ENCODE results near the gene CAPN7.

DNA sequence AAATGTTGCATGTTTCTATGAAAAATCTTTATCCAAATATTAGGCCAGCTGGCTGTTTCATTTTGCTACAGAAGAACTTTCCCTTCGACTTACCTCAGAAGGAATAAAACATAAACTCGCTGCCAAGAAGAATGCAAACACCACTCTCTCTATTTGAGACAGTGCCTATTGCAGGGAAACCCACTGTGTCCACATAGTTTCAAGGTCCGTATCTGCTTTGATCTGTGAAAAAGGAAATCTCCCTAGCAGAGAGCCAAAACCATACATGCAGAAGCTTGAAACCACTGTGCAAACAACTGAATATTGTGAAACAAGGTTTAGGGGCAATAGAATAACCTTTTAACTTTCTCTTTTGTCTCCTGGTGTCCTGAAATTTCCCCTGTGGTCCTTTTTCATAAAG lies 35.0 kb upstream of the CAPN7 start:
- TF ChIP-seq, protein P1, sequence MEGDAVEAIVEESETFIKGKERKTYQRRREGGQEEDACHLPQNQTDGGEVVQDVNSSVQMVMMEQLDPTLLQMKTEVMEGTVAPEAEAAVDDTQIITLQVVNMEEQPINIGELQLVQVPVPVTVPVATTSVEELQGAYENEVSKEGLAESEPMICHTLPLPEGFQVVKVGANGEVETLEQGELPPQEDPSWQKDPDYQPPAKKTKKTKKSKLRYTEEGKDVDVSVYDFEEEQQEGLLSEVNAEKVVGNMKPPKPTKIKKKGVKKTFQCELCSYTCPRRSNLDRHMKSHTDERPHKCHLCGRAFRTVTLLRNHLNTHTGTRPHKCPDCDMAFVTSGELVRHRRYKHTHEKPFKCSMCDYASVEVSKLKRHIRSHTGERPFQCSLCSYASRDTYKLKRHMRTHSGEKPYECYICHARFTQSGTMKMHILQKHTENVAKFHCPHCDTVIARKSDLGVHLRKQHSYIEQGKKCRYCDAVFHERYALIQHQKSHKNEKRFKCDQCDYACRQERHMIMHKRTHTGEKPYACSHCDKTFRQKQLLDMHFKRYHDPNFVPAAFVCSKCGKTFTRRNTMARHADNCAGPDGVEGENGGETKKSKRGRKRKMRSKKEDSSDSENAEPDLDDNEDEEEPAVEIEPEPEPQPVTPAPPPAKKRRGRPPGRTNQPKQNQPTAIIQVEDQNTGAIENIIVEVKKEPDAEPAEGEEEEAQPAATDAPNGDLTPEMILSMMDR (IDR thresholded peaks at IDR 0.05 in 2 of 3, conservative IDR thresholded peaks at IDR 0.05 in 1 of 3; ENCODE audit: borderline replicate concordance in 1 of 3, insufficient read depth in 1 of 3, low read depth in 2 of 3, low read length in 2 of 3): no peak
- TF ChIP-seq TCF7L2 (IDR thresholded peaks at IDR 0.05; ENCODE audit: borderline replicate concordance, extremely low read depth, insufficient read depth, insufficient read length) (no peak), MAX (IDR thresholded peaks at IDR 0.05) (no peak), SIN3A (IDR thresholded peaks at IDR 0.05; ENCODE audit: low read depth) (no peak), POLR2A (IDR thresholded peaks at IDR 0.05; ENCODE audit: borderline replicate concordance, extremely low read depth, insufficient read depth, insufficient read length) (no peak)
